ENCODE measurements around the gene NACC2.

The NACC2 gene

DNA sequence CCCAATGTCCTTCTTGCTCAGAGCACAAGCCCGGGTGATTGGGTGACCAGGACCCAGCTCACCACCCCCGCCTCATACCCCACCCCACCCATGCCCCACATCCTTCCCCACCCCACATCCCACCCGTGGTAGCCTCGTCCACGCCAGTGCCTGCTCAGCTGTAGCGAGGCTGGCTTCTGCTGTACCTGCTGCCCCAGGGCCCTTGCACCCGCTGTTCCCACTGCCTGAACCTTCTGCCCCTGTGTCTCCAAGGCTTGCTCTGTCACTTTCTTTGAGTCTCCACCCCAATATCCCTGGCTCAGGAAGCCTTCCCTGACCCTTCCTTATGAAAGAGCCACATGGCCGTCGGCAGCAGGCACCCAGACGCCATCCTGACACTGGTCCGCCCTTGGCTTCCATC is 3.1 kb upstream of the NACC2 start:
- Histone ChIP-seq H3K79me2 (ENCODE audit: control insufficient read depth, insufficient read depth, low read length, poor library complexity) (peaks cover 11% of the 10 kb centered on the region), H3K4me1 (ENCODE audit: control insufficient read depth in 1 of 2, insufficient read depth in 2 of 2, low read length in 2 of 2) (peaks cover 10 to 14% of the 10 kb centered on the region in 2 experiments)
- WGBS (ENCODE audit: extremely low coverage, insufficient coverage, insufficient read length) = no CpG with 5 or more reads among the region's 11 CpGs

GRCh38 chr9:136096505-136097001 is 1.5 kb upstream of the NACC2 start:
- no peak for DNase-seq
- H2AFZ ChIP-seq (ENCODE audit: insufficient read depth, low read length, poor library complexity) = no peak overlapping the region
- H3K36me3 ChIP-seq (ENCODE audit: control insufficient read depth in 1 of 2, insufficient read depth in 2 of 2, low read length in 2 of 2) = peaks cover 0 to 7% of the 10 kb centered on the region in 2 experiments
- H3K9me3 ChIP-seq (ENCODE audit: insufficient read depth, low read depth, low read length) = no peaks in the 10 kb centered on the region
- H4K8ac ChIP-seq (ENCODE audit: low read depth, low read length) = no peak overlapping the region
- H2BK12ac ChIP-seq (ENCODE audit: low read length) = peak overlapping the region; percentile 38
- peaks cover 20 to 21% of the 10 kb centered on the region in 2 experiments for H3K4me1 ChIP-seq (ENCODE audit: control insufficient read depth in 1 of 2, insufficient read depth in 2 of 2, low read length in 2 of 2)
- peaks cover 15% of the 10 kb centered on the region for H3K79me2 ChIP-seq (ENCODE audit: control insufficient read depth, insufficient read depth, low read length, poor library complexity)
- H2AK5ac ChIP-seq (ENCODE audit: low read length) = no peak overlapping the region
- H4K91ac ChIP-seq (ENCODE audit: low read depth, low read length) = peak overlapping the region; percentile 74
- peaks cover 20% of the 10 kb centered on the region for H3K79me1 ChIP-seq (ENCODE audit: low read length)
- no peak overlapping the region for H2BK120ac ChIP-seq (ENCODE audit: insufficient read depth, low read length, poor library complexity)
- H4K12ac ChIP-seq (ENCODE audit: low read depth, low read length) = peak overlapping the region; percentile 10
- H3K9ac ChIP-seq (ENCODE audit: low read length) = no peak overlapping the region
- peak overlapping the region; percentile 7 for H3K27ac ChIP-seq (ENCODE audit: low read depth, low read length)
- no peak overlapping the region for H3K23ac ChIP-seq (ENCODE audit: low read length)
- H3K14ac ChIP-seq (ENCODE audit: low read length) = no peak overlapping the region
- H3K18ac ChIP-seq (ENCODE audit: low read length) = no peak overlapping the region
- H3K27me3 ChIP-seq (ENCODE audit: insufficient read depth, low read length) = no peaks in the 10 kb centered on the region
- no peak overlapping the region for H3K4me3 ChIP-seq (ENCODE audit: low read depth, low read length)
- no CpG with 5 or more reads among the region's 5 CpGs for WGBS (ENCODE audit: extremely low coverage, insufficient coverage, insufficient read length)
- H2BK5ac ChIP-seq (ENCODE audit: low read depth, low read length, poor library complexity) = no peak overlapping the region
- no peak overlapping the region for H3K4ac ChIP-seq (ENCODE audit: low read depth, low read length)
- H3K4me2 ChIP-seq (ENCODE audit: low read length) = no peak overlapping the region

More for the DNA sequence above, 3.1 kb upstream of the NACC2 start:
- Histone ChIP-seq H2AFZ (ENCODE audit: insufficient read depth, low read length, poor library complexity) (no peak overlapping the region), H3K36me3 (ENCODE audit: control insufficient read depth in 1 of 2, insufficient read depth in 2 of 2, low read length in 2 of 2) (no peaks in the 10 kb centered on the region), H3K23ac (ENCODE audit: low read length) (no peak overlapping the region), H3K9me3 (ENCODE audit: insufficient read depth, low read depth, low read length) (peaks cover 1% of the 10 kb centered on the region), H2AK5ac (ENCODE audit: low read length) (no peak overlapping the region), H2BK120ac (ENCODE audit: insufficient read depth, low read length, poor library complexity) (no peak overlapping the region), H3K27me3 (ENCODE audit: insufficient read depth, low read length) (no peaks in the 10 kb centered on the region), H2BK12ac (ENCODE audit: low read length) (no peak overlapping the region), H3K4ac (ENCODE audit: low read depth, low read length) (no peak overlapping the region), H4K91ac (ENCODE audit: low read depth, low read length) (no peak overlapping the region), H2BK5ac (ENCODE audit: low read depth, low read length, poor library complexity) (no peak overlapping the region), H3K18ac (ENCODE audit: low read length) (no peak overlapping the region), H3K14ac (ENCODE audit: low read length) (no peak overlapping the region), H3K4me3 (ENCODE audit: low read depth, low read length) (no peak overlapping the region), H3K79me1 (ENCODE audit: low read length) (peaks cover 13% of the 10 kb centered on the region), H3K4me2 (ENCODE audit: low read length) (no peak overlapping the region), H4K8ac (ENCODE audit: low read depth, low read length) (no peak overlapping the region), H3K27ac (ENCODE audit: low read depth, low read length) (no peak overlapping the region), H3K9ac (ENCODE audit: low read length) (no peak overlapping the region), H4K12ac (ENCODE audit: low read depth, low read length) (no peak overlapping the region)
- no peak for DNase-seq

DNA sequence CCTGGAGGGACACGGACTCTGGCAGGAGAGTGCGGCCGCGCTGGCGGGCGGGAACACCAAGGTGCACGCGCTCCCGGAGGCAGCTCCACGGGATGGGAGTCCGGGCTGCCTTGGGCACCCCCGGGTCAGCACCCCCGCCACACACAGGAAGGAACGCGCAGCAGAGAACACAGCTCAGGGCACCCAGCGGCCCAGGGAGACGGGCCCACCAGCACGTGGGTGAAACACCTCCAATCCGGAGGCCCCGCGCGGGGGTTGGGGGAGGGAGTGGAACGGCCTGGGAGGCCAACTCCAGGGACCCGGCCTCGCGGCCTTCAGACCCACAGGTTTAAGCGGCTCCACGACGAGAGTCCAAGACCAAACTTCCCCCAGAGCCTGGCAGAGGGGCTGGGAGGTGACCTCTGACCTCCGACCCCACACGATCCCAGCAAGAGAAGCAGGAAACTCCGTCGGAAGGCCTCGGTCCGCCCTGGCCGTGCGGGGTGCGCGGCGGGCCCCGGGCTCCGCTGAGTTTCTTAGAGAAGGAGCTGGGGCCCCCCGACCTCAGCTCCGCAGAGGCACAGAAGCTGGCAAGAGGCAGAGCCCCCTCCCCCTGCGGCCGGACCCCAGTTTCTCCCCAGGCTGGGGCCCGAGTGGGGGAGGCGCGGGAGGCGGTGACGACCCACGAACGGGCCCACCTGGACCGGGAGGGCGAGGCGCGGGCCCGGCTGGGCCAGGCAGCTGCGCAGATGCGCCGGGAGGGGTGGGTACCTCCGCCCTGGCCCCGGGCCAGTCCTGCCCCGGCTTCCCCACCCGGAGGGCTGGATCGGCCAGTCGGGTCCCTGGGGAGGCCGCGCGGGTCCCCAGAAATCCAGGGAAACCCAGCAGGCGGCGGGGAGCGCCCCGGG is 851 bp downstream of the NACC2 start:
- H3K9me3 ChIP-seq (ENCODE audit: insufficient read depth, low read depth, low read length) = no peaks in the 10 kb centered on the region
- H3K27ac ChIP-seq (ENCODE audit: low read depth, low read length) = peak overlapping the region; percentile 36
- WGBS (ENCODE audit: extremely low coverage, insufficient coverage, insufficient read length) = no CpG with 5 or more reads among the region's 74 CpGs
- peak overlapping the region; percentile 26 for H2BK12ac ChIP-seq (ENCODE audit: low read length)
- H3K9ac ChIP-seq (ENCODE audit: low read length) = peak overlapping the region; percentile 54
- H4K91ac ChIP-seq (ENCODE audit: low read depth, low read length) = peak overlapping the region; percentile 67
- H3K18ac ChIP-seq (ENCODE audit: low read length) = peak overlapping the region; percentile 45
- no peak overlapping the region for H3K23ac ChIP-seq (ENCODE audit: low read length)
- H2BK120ac ChIP-seq (ENCODE audit: insufficient read depth, low read length, poor library complexity) = peak overlapping the region; percentile 62
- H3K27me3 ChIP-seq (ENCODE audit: insufficient read depth, low read length) = no peaks in the 10 kb centered on the region
- DNase-seq = peak; percentile 52 to 64
- H4K12ac ChIP-seq (ENCODE audit: low read depth, low read length) = peak overlapping the region; percentile 39
- H3K79me1 ChIP-seq (ENCODE audit: low read length) = peaks cover 25% of the 10 kb centered on the region
- H3K4me3 ChIP-seq (ENCODE audit: low read depth, low read length) = peak overlapping the region; percentile 75
- H3K79me2 ChIP-seq (ENCODE audit: control insufficient read depth, insufficient read depth, low read length, poor library complexity) = peaks cover 15% of the 10 kb centered on the region
- peak overlapping the region; percentile 90 for H3K14ac ChIP-seq (ENCODE audit: low read length)
- peak overlapping the region; percentile 13 for H4K8ac ChIP-seq (ENCODE audit: low read depth, low read length)
- H3K36me3 ChIP-seq (ENCODE audit: control insufficient read depth in 1 of 2, insufficient read depth in 2 of 2, low read length in 2 of 2) = peaks cover 0 to 7% of the 10 kb centered on the region in 2 experiments
- peaks cover 31% of the 10 kb centered on the region in 2 experiments for H3K4me1 ChIP-seq (ENCODE audit: control insufficient read depth in 1 of 2, insufficient read depth in 2 of 2, low read length in 2 of 2)
- peak overlapping the region; percentile 87 for H3K4me2 ChIP-seq (ENCODE audit: low read length)
- peak overlapping the region; percentile 50 for H2AFZ ChIP-seq (ENCODE audit: insufficient read depth, low read length, poor library complexity)
- H3K4ac ChIP-seq (ENCODE audit: low read depth, low read length) = peak overlapping the region; percentile 61
- H2AK5ac ChIP-seq (ENCODE audit: low read length) = peak overlapping the region; percentile 63
- H2BK5ac ChIP-seq (ENCODE audit: low read depth, low read length, poor library complexity) = peak overlapping the region; percentile 42

- H3K4me3 ChIP-seq (ENCODE audit: low read depth, low read length) = peak overlapping the region; percentile 75
- WGBS (ENCODE audit: extremely low coverage, insufficient coverage, insufficient read length) = no CpG with 5 or more reads among the region's 16 CpGs
Observed at GRCh38 chr9:136093346-136093986, 1.6 kb downstream of the NACC2 start.

More at GRCh38 chr9:136093346-136093986, 1.6 kb downstream of the NACC2 start:
- Histone ChIP-seq H3K36me3 (ENCODE audit: control insufficient read depth in 1 of 2, insufficient read depth in 2 of 2, low read length in 2 of 2) (peaks cover 0 to 7% of the 10 kb centered on the region in 2 experiments), H4K91ac (ENCODE audit: low read depth, low read length) (peak overlapping the region; percentile 67), H3K9me3 (ENCODE audit: insufficient read depth, low read depth, low read length) (no peaks in the 10 kb centered on the region), H3K27ac (ENCODE audit: low read depth, low read length) (no peak overlapping the region), H4K8ac (ENCODE audit: low read depth, low read length) (peak overlapping the region; percentile 13), H3K79me2 (ENCODE audit: control insufficient read depth, insufficient read depth, low read length, poor library complexity) (peaks cover 15% of the 10 kb centered on the region), H3K9ac (ENCODE audit: low read length) (no peak overlapping the region), H2BK5ac (ENCODE audit: low read depth, low read length, poor library complexity) (no peak overlapping the region), H2AFZ (ENCODE audit: insufficient read depth, low read length, poor library complexity) (peak overlapping the region; percentile 50), H2BK12ac (ENCODE audit: low read length) (peak overlapping the region; percentile 8), H4K12ac (ENCODE audit: low read depth, low read length) (peak overlapping the region; percentile 39), H3K14ac (ENCODE audit: low read length) (peak overlapping the region; percentile 90), H3K4me2 (ENCODE audit: low read length) (peak overlapping the region; percentile 87), H3K18ac (ENCODE audit: low read length) (peak overlapping the region; percentile 45), H3K4me1 (ENCODE audit: control insufficient read depth in 1 of 2, insufficient read depth in 2 of 2, low read length in 2 of 2) (peaks cover 31% of the 10 kb centered on the region in 2 experiments), H3K23ac (ENCODE audit: low read length) (no peak overlapping the region), H3K79me1 (ENCODE audit: low read length) (peaks cover 25% of the 10 kb centered on the region), H3K4ac (ENCODE audit: low read depth, low read length) (peak overlapping the region; percentile 61), H2AK5ac (ENCODE audit: low read length) (no peak overlapping the region), H3K27me3 (ENCODE audit: insufficient read depth, low read length) (no peaks in the 10 kb centered on the region), H2BK120ac (ENCODE audit: insufficient read depth, low read length, poor library complexity) (peak overlapping the region; percentile 6)
- peak in 1 of 2 donors; percentile 41 for DNase-seq

All from trophoblast cell (in vitro differentiated cells and primary cell).